GM23338 (cell line): ENCODE measurements around the gene FHAD1. TPM values are rescaled to one million over a fixed set of nuclear protein-coding genes. Genes with fewer than 3 reads are reported as not detected.

ENCODE experiments used
- ATAC-seq: fragments of 200-7000 bp; cut with Tn5 transposase; 3 replicates; pipeline ENCODE4 v1.9.1; 2020
- DNase-seq: peaks from one replicate; pipeline ENCODE4 v3.0.0-alpha.2; 2015; ENCODE audit warnings: low spot score
- H2AFZ ChIP-seq: fragments of 200-600 bp; sonication (generic); 2 replicates; pipeline ENCODE4 v1.8.0; 2016; ENCODE audit warnings: antibody characterized with exemption, mild to moderate bottlenecking, moderate library complexity
- H3F3A ChIP-seq: fragments of 200-600 bp; sonication (generic); replicated peaks from 2 replicates; pipeline ENCODE4 v1.8.0; 2017; ENCODE audit warnings: antibody characterized with exemption, mixed run types, low read depth
- H3K27ac ChIP-seq: fragments of 200-600 bp; sonication (generic); 2 replicates; pipeline ENCODE4 v1.6.1; 2016; ENCODE audit warnings: low read depth
- H3K27me3 ChIP-seq: fragments of 200-600 bp; sonication (generic); 2 replicates; pipeline ENCODE4 v1.8.0; 2016; ENCODE audit warnings: mild to moderate bottlenecking, mixed run types, moderate library complexity; ENCODE audit not compliant: insufficient read depth
- H3K36me3 ChIP-seq: fragments of 200-600 bp; sonication (generic); 2 replicates; pipeline ENCODE4 v1.8.0; 2016; ENCODE audit warnings: mild to moderate bottlenecking; ENCODE audit not compliant: insufficient read depth
- H3K4me1 ChIP-seq: fragments of 200-600 bp; sonication (generic); 2 replicates; pipeline ENCODE4 v1.8.0; 2016; ENCODE audit warnings: mild to moderate bottlenecking, moderate library complexity; ENCODE audit not compliant: insufficient read depth
- H3K4me2 ChIP-seq: fragments of 200-600 bp; sonication (generic); 2 replicates; pipeline ENCODE4 v1.7.1; 2017; ENCODE audit warnings: mixed run types
- H3K4me3 ChIP-seq: fragments of 200-600 bp; sonication (generic); 2 replicates; pipeline ENCODE4 v1.6.1; 2016; ENCODE audit warnings: mixed run types
- H3K79me2 ChIP-seq: fragments of 200-600 bp; sonication (generic); replicated peaks from 2 replicates; pipeline ENCODE4 v1.8.0; 2017; ENCODE audit warnings: mild to moderate bottlenecking; ENCODE audit not compliant: insufficient read depth
- H3K9me2 ChIP-seq: fragments of 200-600 bp; sonication (generic); 2 replicates; pipeline ENCODE4 v1.8.0; 2017; ENCODE audit not compliant: insufficient read depth
- H4K20me1 ChIP-seq: fragments of 200-600 bp; sonication (generic); replicated peaks from 2 replicates; pipeline ENCODE4 v1.8.0; 2017; ENCODE audit warnings: mild to moderate bottlenecking; ENCODE audit not compliant: insufficient read depth
- H3K27ac Mint-ChIP-seq: 2 replicates; pipeline ENCODE4 v1.8.0; 2020; ENCODE audit warnings: inconsistent platforms, mild to moderate bottlenecking, moderate library complexity, mixed read lengths
- H3K27me3 Mint-ChIP-seq: 3 replicates; pipeline ENCODE4 v1.8.0; 2022; ENCODE audit warnings: low read depth, mild to moderate bottlenecking, moderate library complexity, mixed read lengths, inconsistent platforms; ENCODE audit not compliant: insufficient read depth, poor library complexity
- H3K36me3 Mint-ChIP-seq: 3 replicates; pipeline ENCODE4 v1.8.0; 2021; ENCODE audit warnings: low read depth, mild to moderate bottlenecking, inconsistent platforms, moderate library complexity, mixed read lengths
- H3K4me1 Mint-ChIP-seq: 3 replicates; pipeline ENCODE4 v1.8.0; 2020; ENCODE audit warnings: mild to moderate bottlenecking, inconsistent platforms, mixed read lengths
- H3K4me3 Mint-ChIP-seq: 3 replicates; pipeline ENCODE4 v1.8.0; 2021; ENCODE audit warnings: moderate library complexity, mild to moderate bottlenecking, inconsistent platforms, mixed read lengths
- H3K9me3 Mint-ChIP-seq: 3 replicates; pipeline ENCODE4 v1.8.0; 2020; ENCODE audit warnings: moderate library complexity, mild to moderate bottlenecking, inconsistent platforms, mixed read lengths
- CREB1 ChIP-seq: fragments of 250-450 bp; sonication (Bioruptor Pico); IDR thresholded peaks from 2 replicates; pipeline ENCODE4 v1.5.0; 2020; ENCODE audit warnings: low read depth, mild to moderate bottlenecking, moderate library complexity
- CTCF ChIP-seq, 2 experiments: fragments of 200-600 bp in 1 of 2; sonication (generic) in 1 of 2; conservative IDR thresholded peaks; 2 replicates each; pipeline versions ENCODE4 v1.5.1 to v1.6.1; 2016 to 2017; ENCODE audit warnings: antibody characterized with exemption in 2 of 2, low read depth in 2 of 2, mild to moderate bottlenecking in 2 of 2, moderate library complexity in 1 of 2
- ETS1 ChIP-seq: IDR thresholded peaks from 2 replicates; pipeline ENCODE4 v1.6.1; 2016; ENCODE audit warnings: antibody characterized with exemption
- EZH2 ChIP-seq: fragments of 200-600 bp; sonication (generic); IDR thresholded peaks from one replicate; pipeline ENCODE4 v1.8.0; 2017; ENCODE audit warnings: antibody characterized with exemption, mild to moderate bottlenecking, low read depth; ENCODE audit not compliant: unreplicated experiment
- EZH2phosphoT487 ChIP-seq: fragments of 200-600 bp; sonication (generic); IDR thresholded peaks from one replicate; pipeline ENCODE4 v1.8.1; 2018; ENCODE audit warnings: antibody characterized with exemption; ENCODE audit not compliant: unreplicated experiment
- NANOG ChIP-seq: IDR thresholded peaks from 2 replicates; pipeline ENCODE4 v1.6.1; 2016; ENCODE audit warnings: antibody characterized with exemption, borderline replicate concordance
- POLR2AphosphoS5 ChIP-seq: IDR thresholded peaks from 2 replicates; pipeline ENCODE4 v1.6.1; 2016; ENCODE audit warnings: antibody characterized with exemption, low read depth
- REST ChIP-seq: IDR thresholded peaks from one replicate; pipeline ENCODE4 v1.6.1; 2018; ENCODE audit warnings: antibody characterized with exemption; ENCODE audit not compliant: unreplicated experiment
- STAT1 ChIP-seq: IDR thresholded peaks from one replicate; pipeline ENCODE4 v1.6.1; 2016; ENCODE audit warnings: antibody characterized with exemption; ENCODE audit not compliant: unreplicated experiment
- ZNF114 ChIP-seq: fragments of 250-450 bp; sonication (Bioruptor Pico); IDR thresholded peaks from 2 replicates; pipeline ENCODE4 v1.5.0; 2020; ENCODE audit warnings: mild to moderate bottlenecking, moderate library complexity
- ZNF462 ChIP-seq: fragments of 250-450 bp; sonication (Bioruptor Pico); IDR thresholded peaks from 2 replicates; pipeline ENCODE4 v1.5.0; 2020; ENCODE audit warnings: mild to moderate bottlenecking, moderate library complexity
- polyA plus RNA-seq: library from polyadenylated mRNA; unstranded; fragments of >200 nt; fragmentation: Nextera tagmentation; extraction: Ambion mirVana; gene quantifications from 2 replicates; pipeline ENCODE4 v1.2.1, GENCODE V29; 2016
- total RNA-seq: library from RNA; depleted of rRNA; stranded (reverse); fragments of >200 nt; shearing (Covaris generic); gene quantifications from 2 replicates; pipeline ENCODE4 v1.2.3, GENCODE V29; 2014

The FHAD1 gene
- total and polyA plus RNA-seq, 2 experiments from 2014 or later = 1.8 to 3.3 TPM

DNA sequence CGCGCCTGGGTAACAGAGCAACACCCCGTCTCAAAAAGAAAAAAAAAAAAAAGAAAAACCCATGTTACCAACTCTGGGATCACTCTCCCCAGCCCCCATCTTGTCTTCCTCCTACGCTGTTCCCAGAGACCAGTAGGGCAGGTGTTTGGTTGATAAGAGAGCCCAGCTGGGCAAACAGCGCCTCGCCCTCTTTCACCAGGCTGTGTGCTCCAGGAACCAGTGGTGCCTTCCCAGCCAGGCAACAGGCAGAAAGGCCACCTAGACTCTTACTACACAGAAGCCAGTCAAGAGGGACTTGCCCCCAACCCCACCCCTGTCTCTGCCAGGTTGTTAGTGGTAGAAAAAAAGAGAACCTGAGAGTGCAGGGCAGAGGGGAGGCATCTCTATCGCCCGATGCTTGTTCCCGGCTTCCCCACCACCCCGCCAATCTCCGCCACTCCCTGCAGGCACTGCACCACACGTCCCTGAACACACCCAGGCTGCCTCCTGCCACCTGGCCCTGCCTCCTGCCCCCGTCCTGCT lies 177.2 kb downstream of the FHAD1 start:
- Histone ChIP-seq H3K4me1 (no peaks in the 10 kb centered on the region), H3K27me3 (no peaks in the 10 kb centered on the region), H3K4me3 (no peak overlapping the region), H3F3A (no peaks in the 10 kb centered on the region), H3K27ac (no peak overlapping the region), H3K79me2 (no peaks in the 10 kb centered on the region), H4K20me1 (no peaks in the 10 kb centered on the region), H2AFZ (no peak overlapping the region), H3K36me3 (no peaks in the 10 kb centered on the region), H3K9me2 (no peaks in the 10 kb centered on the region), H3K4me2 (no peak overlapping the region)
- peaks cover 5% of the 10 kb centered on the region for H3K36me3 Mint-ChIP-seq
- peaks cover 7% of the 10 kb centered on the region; the same call in 1 of the 3 replicates for H3K4me1 Mint-ChIP-seq
- TF ChIP-seq ZNF462 (CRISPR knock-in tag) (no peak), POLR2AphosphoS5 (no peak), ZNF114 (CRISPR knock-in tag) (no peak), CTCF (conservative IDR thresholded peaks at IDR 0.05; ENCODE audit: low read depth in 2 of 2) (no peak), REST (no peak), NANOG (no peak), STAT1 (no peak), EZH2phosphoT487 (no peak), CREB1 (CRISPR knock-in tag) (no peak), EZH2 (no peak), ETS1 (no peak)
- ATAC-seq (no peak), DNase-seq (no peak)
- H3K27ac Mint-ChIP-seq = no peak overlapping the region
- H3K9me3 Mint-ChIP-seq = peaks cover 8% of the 10 kb centered on the region; the same call in 2 of the 3 replicates
- peaks cover 13% of the 10 kb centered on the region for H3K27me3 Mint-ChIP-seq
- no peak overlapping the region for H3K4me3 Mint-ChIP-seq
